Renal cortical epithelial cell (primary cell): ENCODE results near the gene POLR2C. TPM values are rescaled to one million over a fixed set of nuclear protein-coding genes. Genes with fewer than 3 reads are reported as not detected.
A peak's percentile ranks its signal among the peaks of the same experiment; 100 is the strongest.
"Not testable (repeated sequence)": the region's sequence is repeated elsewhere in the genome, so short reads cannot be mapped to it uniquely, and the experiment has no call there.

Experiments
- DNase-seq: peaks from one replicate; pipeline ENCODE4 v3.0.0-alpha.2; 2011; ENCODE audit warnings: low read depth
- total RNA-seq: library from RNA; depleted of rRNA; stranded (reverse); fragments of >200 nt; gene quantifications from 2 replicates; pipeline ENCODE4 v1.2.3, GENCODE V29; 2014

The POLR2C gene
- total RNA-seq, result 78.5 and 83.8 TPM in 2 replicates

DNA sequence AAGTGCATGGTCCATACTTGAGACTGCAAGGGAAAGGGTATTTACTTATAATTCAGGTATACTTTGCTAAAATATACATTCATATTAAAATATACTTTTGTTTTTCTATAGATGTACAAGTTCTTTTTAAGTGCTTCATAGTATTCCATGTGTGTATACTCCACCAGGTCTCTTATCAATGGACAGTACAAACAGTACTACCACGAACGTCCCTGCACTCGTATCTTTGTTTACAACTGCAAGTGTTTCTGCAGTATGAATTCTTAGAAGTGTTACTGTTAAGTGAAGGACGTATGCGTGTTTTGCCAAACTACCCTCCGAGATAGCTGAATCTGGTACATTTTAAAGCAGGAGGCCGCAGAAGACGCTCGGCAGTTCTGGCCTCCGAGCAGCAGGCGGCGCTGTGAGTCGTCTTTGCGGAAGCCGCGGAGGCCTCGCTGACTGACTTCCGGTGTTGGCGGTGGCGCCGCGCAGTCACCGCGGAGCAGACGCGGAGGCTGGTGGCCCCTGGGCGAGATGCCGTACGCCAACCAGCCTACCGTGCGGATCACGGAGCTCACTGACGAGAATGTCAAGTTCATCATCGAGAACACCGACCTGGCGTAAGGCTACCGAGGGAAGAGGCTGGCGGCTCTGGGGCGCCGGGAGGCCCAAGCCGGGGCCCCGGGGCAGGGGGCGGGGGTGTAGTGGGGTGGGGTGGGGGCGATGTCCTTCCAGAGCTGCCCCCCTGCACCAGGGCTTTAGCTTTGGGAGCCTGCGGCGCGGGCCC lies at the start of gene POLR2C:
Gene POLR2C (plus strand): TSS at position 471 of the 769 bp plus-strand sequence. CDS start 46 bp downstream, at position 517.
- DNase-seq, result peak; percentile 65

DNA sequence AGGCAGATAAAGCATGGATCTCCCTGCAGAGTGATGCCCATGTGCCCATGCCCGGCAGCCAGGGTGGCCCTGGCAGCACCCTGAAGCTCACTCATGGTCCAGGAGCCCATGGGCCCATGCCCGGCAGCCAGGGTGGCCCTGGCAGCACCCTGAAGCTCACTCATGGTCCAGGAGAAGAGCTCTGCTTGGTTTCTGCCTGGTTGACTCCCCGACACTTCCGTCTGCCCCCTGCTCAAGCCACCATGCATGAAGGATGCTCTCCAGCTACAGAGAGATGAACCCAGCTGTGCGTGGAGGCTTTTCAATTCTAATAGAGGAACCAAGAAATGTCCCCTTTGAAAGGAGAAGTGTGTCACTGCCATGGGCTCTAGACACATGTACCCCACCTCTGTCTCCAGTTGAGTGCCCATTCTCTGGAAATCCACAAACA lies 49.2 kb upstream of the POLR2C start:
- no peak for DNase-seq

DNA sequence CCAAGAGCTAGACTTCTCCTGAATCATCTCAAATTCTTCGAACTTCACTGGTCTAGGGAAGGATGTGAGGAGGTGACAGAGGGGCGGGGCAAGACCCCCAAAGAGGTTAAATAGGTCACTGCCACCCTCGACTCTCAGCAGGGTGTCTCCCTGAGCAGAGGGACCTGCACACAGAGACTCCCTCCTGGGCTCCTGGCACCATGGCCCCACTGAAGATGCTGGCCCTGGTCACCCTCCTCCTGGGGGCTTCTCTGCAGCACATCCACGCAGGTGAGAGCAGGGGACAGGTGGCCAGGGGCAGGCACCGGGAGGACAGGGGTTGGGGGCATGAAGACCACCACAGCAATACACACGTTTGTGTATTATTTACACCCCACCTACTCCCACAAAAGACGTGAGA lies 48.7 kb upstream of the POLR2C start:
- no peak for DNase-seq

DNA sequence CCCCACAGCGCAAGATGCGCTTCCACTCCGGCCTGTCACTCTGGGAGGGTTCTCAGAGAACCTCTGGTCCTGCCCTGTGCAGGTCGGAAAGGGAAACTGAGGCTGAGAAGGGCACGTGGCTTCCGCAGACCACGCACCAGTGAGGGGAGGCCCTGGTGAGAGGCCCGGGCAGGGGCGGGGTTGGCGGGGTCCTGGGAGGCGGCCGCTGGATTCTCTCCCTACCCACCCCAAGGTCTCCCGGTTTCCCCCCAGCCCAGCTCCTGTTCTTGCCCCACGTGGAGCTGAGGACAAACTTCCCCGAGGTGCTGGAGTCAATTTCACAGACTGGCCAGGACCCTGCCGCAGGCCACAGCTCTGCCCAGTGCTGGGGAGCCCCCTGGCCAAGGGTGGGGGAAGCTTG lies 46.4 kb upstream of the POLR2C start:
- DNase-seq, result no peak

DNA sequence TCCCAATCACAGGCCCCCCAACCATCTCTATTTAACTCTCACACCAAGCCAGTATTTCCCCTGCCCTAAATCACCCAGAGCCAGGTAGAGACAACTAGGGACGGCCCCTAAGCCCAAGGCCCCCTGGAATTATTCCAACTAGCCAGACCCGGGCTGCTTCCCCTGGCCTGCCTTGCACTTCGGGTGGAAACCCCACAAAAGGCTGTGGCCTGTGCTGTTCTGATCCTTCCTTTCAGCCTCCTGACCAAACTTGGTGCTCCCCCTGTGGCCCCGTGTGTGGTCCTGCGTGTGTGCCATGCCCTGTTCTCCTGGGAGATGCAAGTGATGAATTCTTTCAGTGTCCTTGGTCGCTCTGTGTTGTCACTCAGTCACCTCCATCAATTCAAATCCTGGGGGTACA lies 43.0 kb upstream of the POLR2C start:
- DNase-seq, result no peak

DNA sequence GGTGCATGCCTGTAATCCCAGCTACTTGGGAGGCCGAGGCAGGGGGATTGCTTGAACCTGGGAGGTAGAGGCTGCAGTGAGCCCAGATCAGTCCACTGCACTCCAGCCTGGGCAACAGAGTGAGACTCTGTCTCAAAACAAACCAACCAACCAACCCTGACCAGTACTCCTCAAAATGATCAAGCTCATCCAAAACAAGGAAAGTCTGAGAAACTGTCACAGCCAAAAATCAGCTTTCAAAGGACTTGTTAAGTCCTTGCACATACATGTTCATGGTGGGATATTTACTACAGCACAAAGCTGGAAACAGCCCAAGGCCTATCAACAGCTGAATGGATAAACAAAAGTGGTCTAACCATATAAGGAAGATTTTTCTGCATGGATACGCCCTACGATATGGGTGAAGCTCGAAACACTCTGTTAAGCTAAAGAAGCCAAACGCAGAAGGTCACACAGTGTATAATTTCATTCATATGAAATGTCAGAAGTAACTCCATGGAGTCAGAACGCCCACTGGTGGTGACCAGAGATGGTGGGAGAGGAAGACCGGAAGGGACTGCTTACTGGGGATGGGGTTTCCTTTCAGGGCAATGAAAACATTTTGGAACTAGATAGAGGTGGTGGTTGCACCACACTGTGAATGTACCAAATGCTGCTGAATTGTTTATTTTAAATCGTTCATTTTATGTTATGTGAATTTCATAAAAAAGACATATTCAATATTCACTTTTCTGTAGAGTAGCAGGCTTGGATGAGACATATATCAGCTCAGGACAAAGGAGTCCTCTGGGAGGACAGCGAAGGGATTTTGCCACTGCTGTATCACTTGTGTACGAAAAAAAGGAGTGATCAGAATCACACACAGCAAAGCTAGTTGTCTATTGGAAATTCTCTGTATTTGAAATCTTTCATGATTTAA lies 40.2 kb upstream of the POLR2C start:
- DNase-seq, result peak; percentile 41

DNA sequence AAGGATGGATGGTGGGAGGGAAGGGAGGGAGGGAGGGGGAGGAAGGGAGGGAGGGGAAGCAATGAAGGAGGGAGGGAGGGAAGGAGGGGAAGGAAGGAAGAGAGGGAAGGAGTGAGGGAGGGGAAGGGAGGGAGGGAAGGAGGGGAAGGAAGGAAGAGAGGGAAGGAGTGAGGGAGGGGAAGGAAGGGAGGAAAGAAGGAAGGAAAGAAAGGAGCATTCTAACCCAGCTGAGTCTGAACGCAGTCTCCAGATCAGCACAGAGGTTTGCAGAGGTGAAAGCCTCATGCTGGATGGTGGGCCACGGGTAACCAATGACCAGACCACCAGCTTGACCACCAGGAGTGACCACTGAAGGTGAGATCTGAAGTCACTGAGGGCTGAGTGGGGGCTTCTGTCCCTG lies 39.3 kb upstream of the POLR2C start:
- no peak for DNase-seq

DNA sequence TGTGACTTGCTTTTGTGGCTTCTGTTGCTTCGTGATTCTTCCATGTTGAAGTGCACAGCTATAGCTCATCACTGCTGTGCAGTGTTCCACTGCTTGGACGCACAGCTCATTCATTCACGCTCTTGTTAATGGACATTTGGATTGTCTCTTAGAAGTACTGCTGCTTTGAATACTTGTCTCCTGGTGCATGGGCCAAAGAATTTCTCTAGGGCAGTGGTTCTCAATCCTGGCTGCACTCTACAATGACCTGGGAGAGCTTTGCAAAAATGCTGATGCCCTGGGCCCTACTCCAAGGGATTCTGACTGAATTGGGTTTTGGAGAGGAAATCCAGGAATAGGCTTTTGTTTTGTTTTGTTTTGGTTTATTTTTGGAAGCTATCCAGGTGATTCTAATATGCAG lies 37.9 kb upstream of the POLR2C start:
- no peak for DNase-seq

DNA sequence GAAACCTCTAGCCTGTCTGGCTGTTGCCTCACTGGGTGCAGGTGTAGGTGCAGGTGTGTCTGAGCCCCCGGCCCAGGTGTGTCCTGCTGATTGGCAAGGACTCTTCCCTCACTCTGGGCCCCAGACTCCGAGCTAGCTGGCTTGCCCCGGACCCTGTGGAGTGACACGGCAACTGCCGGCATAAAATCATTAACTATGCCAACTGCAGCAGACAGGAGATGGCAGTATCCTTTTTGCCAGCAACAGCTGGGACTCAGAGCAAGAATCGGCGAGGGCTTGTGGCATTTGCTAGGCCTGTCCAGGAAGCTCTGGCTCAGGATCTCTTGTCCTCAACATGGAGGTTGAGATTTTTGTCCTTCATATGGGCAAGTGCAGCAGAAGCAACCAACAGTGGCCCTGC lies 36.1 kb upstream of the POLR2C start:
- no peak for DNase-seq

DNA sequence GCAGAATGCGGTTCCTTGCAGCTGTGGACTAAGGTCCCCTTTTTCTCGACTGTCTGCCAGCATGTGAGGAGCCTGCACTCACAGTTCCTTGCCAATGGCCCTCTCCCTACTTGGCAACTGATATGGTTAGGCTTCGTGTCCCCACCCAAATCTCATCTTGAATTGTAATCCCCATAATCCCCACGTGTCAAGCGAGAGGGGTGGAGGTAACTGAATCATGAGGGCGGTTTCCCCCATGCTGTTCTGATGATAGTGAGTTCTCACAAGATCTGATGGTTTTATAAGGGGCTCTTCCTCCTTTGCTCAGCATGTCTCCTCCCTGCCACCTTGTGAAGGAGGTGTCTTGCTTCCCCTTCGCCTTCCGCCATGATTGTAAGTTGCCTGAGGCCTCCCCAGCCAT lies 35.2 kb upstream of the POLR2C start:
- no peak for DNase-seq

DNA sequence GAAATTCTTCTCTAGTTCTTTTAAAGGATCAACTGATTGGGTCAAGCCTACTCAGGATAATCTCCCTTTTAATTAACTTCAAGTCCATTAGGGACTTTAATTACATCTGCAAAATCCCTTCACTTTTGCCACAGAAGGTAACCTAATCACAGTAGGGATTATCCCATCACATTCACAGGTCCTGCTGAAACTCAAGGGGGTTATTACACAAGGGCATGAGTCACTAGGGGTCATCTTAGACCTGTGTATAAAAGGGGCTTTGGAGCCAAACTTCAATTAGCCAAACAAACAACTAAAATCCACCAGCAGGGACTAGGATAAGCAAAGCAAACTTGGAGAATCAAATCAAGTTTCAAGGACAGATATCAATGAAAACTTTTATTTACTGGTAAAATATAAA lies 34.7 kb upstream of the POLR2C start:
- DNase-seq, result peak; percentile 13

DNA sequence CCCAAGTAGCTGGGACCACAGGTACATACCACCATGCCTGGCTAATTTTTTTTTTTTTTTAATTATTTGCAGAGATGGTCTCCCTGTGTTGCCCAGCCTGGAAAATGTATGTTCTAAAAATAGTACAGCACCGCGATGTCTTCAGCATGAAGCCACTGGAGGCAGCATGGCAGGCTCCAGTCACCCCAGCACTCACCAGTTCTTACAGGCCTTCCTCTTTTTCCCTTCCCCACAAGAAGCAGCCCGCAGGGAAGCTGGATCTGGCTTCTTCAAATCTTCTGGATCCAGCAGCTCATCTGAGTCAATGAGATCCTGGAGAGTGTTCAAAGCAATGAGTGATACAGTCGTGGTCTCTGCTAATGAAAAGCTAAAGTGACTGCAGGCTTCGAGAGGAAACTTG lies 31.5 kb upstream of the POLR2C start:
- no peak for DNase-seq

DNA sequence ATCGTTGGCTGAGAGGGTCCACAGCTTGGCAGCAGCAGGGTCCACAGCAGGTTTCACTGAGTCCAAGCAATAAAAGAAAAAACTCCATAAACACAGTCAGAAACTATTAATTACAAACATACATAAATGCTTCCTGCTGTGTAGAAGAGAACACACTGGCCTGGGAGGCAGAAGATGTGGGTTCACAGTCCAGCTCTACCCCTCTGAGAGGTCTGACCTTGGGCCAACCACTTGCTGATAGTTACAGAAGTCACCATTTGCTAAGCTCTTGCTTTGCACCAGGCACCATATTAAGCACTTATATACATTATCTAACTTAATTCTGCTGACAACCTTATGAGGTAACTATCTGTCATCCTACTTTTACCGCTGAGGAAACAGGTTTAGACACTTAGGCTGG lies 30.0 kb upstream of the POLR2C start:
- no peak for DNase-seq

DNA sequence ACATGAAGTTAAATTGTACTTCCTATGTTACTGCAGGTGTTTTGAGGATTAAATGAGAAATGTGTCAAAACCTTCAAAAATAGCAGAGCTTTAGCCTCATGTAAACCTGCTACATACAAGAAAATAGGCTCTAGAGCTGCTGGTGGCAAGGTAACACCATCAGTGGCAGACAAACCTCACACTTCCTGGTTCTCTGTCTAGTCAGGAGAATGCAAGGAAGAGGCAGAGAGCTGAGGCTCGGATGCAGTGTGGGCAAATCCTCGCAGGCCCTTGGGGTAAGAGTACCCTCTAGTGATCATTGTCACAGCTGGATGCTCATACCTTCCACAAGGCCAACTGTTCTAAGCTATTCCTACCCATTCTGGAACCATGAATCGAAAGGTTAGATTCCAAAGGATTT lies 29.5 kb upstream of the POLR2C start:
- DNase-seq, result no peak

DNA sequence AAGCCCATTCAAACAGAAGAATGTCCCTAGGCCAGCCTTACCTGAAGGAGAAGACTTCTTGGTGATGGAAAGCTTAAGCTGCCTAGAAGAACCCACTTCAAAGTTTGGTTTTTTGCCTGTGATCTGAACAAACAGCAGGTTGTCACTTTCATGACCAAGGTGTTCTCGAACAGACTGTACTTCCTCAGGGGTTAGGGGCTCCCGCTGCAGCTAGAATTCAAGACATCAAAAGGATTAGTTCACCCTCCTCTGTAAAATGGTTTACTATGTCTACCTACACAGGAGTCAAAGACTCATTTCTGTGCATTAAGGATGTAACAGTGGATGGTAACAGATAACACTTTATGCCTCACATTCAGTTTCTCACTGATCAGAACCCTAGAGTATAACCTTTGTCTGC lies 28.5 kb upstream of the POLR2C start:
- DNase-seq, result no peak

DNA sequence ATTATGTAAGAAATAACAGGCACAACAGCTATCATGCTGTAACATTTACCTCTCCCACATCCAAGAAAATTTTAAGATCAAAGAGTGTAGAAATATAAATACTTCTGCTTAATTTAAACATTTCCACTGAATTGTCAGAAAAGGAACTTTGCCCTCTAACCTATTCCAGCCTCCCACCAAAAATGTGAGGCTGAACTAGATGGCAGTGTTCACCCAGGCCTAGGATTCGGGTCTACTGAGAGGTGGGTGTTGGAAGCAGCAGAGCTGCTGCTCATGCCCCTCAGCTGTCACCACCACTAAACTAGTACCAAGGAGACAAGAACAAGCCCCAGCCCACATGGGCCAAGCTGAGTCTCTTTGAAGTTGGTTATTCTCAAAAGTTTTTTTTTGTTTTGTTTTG lies 26.6 kb upstream of the POLR2C start:
- DNase-seq, result no peak

DNA sequence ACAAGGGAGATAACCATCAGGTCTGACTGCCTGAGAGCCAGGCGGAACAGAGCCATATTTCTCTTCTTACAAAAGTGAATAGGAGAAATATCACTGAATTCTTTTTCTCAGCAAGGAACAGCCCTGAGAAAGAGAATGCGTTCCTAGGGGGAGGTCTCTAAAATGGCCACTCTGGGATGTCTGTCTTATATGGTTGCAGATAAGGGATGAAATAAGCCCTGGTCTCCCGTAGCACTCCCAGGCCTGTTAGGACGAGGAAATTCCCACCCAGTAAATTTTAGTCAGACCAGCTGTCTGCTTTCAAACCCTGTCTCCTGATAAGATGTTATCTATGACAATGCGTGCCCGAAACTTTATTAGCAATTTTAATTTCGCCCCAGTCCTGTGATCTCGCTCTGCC lies 22.5 kb upstream of the POLR2C start:
- not testable (repeated sequence) for DNase-seq

DNA sequence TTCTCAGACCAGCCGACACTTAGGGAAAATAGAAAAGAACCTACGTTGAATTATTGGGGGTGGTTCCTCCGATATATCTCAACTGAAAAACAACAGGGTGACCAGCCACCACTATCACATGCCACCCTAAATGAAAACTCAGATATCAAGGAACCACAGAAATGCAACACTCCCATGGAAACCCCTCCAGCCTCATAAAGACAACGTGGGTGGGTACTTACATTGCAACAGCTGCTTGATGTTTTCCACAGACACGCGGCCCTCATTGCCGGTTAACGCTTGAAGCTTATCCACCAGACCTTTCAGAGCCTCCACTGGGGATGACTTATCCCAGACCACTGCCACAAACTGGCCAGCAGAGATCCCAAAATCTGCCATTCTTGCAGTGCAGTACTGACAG lies 21.9 kb upstream of the POLR2C start:
- DNase-seq, result not testable (repeated sequence)

DNA sequence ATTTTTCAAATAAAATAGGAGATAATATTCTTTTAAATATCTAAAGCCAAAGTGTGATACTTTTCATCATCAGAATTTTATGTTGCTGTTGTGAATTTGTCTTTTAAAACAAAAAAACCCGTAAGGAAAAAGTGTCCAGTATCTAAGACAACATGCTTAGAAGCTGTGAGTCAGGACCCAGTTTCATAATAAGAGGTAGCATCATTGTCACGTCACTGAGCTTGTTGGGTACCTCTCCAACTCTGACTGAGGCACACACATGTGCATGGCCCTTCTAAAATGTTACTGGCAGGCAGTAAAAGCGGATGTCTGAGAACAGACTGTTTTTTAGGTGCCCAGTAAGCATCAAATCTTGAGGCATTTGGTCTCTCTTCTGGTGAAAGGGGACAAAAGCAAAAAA lies 17.8 kb upstream of the POLR2C start:
- DNase-seq, result peak; percentile 42

DNA sequence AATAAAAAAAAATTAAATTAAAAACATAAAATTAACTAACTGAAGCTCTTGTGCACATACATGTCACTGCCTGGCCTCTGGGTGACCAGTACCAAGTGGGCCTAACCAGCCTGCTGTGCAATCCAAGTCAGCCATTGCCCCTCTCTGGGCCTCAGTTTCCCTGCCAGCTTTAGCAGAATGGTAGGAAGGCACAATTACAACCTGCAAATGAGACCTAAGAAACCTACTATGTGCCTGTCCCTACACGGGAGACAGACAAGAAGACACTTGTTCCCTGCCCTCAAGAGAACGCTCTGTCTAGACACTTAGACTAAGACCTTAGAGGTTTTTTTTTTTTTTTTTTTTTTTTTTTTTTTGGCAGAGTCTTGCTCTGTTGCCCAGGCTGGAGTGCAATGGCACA lies 17.0 kb upstream of the POLR2C start:
- DNase-seq, result no peak

DNA sequence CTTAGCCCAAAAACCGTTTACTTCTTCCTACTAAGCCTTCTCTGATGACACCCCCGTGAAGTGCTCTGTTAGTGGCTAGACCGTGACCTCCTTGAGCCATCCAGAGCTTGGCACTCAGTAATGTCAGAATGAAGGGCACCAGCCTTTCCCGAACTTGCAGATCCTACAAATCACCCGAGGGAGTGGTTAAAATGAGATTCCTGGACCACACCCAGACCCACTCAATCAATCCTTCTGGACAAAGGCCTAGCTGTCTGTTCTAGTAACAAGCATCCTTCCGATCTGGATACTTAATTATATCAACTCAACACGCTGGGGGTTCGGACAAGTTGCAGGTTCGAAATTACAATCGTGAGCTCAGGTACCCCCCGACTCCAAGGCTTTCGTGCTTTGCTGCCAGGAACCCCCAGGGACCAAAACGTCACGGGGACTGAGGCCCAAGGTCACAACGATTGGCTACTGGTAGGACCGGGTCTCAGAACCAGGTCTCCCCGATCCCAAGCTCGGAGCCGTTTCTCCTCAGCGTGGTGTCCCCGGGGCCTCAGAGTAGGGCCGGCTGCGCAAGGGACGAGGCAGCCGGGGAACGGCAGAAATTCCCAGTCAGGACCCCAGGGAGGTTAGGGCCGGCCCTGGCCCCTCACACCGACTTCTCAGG lies 15.8 kb upstream of the POLR2C start:
- DNase-seq, result peak; percentile 43

DNA sequence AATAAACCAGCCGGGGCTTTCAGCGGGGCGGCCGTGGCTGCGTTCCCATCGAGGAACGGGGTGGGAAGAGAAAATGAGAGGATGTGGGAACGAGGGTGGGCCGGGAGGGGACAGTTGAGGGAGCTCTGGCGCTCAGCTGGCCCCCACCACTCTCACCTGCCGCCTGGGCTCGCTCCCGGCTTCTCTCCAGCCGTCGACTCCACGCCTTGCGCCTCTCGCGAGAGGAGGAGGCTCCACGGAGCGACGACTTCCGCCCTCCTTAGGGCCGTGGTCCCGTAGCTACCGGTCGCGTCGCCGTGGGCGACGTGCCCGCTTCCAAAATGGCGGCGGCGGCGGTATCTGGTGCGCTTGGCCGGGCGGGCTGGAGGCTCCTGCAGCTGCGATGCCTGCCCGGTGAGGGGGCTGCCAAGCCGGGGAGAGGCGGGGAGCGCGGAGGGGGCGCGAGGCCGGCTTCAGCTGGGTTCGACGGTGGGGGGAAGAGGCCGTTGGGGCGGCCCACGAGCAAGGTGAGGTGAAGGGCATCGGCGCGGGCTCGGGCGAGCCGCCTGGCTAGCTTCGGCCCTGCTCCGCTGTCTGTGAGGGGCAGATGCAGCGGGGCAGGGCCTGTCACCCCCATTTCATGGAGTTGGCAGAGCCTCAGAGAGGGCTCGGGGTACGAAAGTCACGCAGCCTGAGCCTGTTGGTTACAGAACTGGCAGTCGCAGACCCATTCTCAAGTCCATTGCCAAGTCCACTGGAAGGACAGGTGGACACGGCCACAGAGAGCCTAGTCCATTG lies 15.1 kb upstream of the POLR2C start, which contains the start of the genes CIAPIN1 and COQ9:
Gene CIAPIN1 (minus strand): TSS at position 200 of the 777 bp plus-strand sequence. CDS start 6,457 bp downstream, outside the sequence.
Gene COQ9 (plus strand): TSS at position 294 of the 777 bp plus-strand sequence. CDS start 27 bp downstream, at position 321.
- DNase-seq, result peak; percentile 82
